ENCODE data around the gene ZBTB6. TPM values are rescaled to one million over a fixed set of nuclear protein-coding genes. Genes with fewer than 3 reads are reported as not detected.

The ZBTB6 gene
- total and polyA plus RNA-seq, 2 of the 13 experiments (the other 11 are each of a cell fraction or from before 2014, with no cell fraction given) = 3.7 to 7.1 TPM

DNA sequence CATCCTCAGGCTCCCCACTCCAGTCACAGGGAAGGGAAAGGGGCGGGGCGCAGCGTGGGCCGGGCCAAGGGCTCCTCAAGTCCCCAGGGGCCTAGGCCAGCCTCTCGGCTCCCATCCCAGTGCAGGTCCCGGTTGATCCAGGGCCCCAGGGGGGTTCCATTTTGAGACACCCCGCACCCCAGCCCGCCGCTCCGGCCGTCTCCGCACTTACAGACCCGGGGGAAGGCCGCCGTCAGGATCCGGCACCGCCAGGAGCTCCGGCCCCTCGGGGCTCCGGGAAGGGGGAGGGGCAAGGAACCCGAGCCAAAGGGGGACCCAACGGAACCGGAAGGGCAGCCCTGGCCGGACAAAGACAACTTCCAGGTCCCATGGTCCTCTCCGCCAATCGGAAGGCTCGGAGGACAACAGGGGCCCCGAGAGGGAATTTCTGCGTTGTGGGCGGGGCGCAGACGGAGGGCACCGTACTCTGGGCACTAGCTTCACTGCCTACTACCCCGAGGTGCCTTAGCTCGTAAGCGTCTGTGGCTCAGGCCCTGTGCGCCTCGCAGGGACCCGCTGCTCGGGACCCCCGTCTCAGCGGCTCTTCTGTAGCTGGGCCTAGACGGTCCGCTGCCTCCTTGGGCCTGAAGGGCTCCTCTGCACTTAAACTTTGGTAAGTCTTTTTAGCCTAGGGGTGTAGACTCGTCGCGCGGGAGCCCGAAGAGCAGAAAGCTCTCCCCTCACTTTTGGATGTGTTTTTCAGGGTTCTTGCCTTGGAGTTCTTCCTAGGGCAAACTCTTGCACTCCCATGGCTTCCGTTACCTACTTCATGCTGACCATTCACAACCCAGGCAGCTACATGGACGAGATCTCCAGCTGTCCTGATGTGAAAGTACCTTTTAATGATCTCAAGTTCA, 18.4 kb upstream of the ZBTB6 start, which contains the start of gene ZBTB26 (continued):
- peak; percentile 85 for TF ChIP-seq ELF1 (CRISPR knock-in tag; IDR thresholded peaks at IDR 0.05)
- TF ChIP-seq MYNN (CRISPR knock-in tag; IDR thresholded peaks at IDR 0.05; ENCODE audit: low read depth) = 0 out of 2 replicates have a peak, but pooled peaks have one; percentile 57
- peak; percentile 21; the same call in 1 of the 2 replicates for TF ChIP-seq HNF4A (CRISPR knock-in tag; IDR thresholded peaks at IDR 0.05)
- TF ChIP-seq ZKSCAN1 (IDR thresholded peaks at IDR 0.05; ENCODE audit: low read length) = no peak
- TF ChIP-seq NFIB (CRISPR knock-in tag; IDR thresholded peaks at IDR 0.05; ENCODE audit: borderline replicate concordance) = no peak
- no peak for TF ChIP-seq ZFYVE20 (CRISPR knock-in tag; IDR thresholded peaks at IDR 0.05; ENCODE audit: borderline replicate concordance, low read depth)
- TF ChIP-seq RBAK (CRISPR knock-in tag; IDR thresholded peaks at IDR 0.05) = peak; percentile 42; the same call in 1 of the 2 replicates
- no peak for TF ChIP-seq ZNF562 (CRISPR knock-in tag; IDR thresholded peaks at IDR 0.05; ENCODE audit: borderline replicate concordance)
- TF ChIP-seq, protein P1, sequence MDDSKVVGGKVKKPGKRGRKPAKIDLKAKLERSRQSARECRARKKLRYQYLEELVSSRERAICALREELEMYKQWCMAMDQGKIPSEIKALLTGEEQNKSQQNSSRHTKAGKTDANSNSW (CRISPR knock-in tag; IDR thresholded peaks at IDR 0.05; ENCODE audit: borderline replicate concordance) = no peak
- 0 out of 2 replicates have a peak, but pooled peaks have one; percentile 26 for TF ChIP-seq ZNF225 (CRISPR knock-in tag; IDR thresholded peaks at IDR 0.05)
- peak; percentile 51; the same call in 1 of the 2 replicates for TF ChIP-seq SNAPC2 (CRISPR knock-in tag; IDR thresholded peaks at IDR 0.05)
- TF ChIP-seq CBX1 (IDR thresholded peaks at IDR 0.05; ENCODE audit: low read depth) = no peak
- TF ChIP-seq, protein P2, sequence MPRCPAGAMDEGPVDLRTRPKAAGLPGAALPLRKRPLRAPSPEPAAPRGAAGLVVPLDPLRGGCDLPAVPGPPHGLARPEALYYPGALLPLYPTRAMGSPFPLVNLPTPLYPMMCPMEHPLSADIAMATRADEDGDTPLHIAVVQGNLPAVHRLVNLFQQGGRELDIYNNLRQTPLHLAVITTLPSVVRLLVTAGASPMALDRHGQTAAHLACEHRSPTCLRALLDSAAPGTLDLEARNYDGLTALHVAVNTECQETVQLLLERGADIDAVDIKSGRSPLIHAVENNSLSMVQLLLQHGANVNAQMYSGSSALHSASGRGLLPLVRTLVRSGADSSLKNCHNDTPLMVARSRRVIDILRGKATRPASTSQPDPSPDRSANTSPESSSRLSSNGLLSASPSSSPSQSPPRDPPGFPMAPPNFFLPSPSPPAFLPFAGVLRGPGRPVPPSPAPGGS (CRISPR knock-in tag; IDR thresholded peaks at IDR 0.05) = 0 out of 2 replicates have a peak, but pooled peaks have one; percentile 22
- TF ChIP-seq HOXA5 (CRISPR knock-in tag; IDR thresholded peaks at IDR 0.05) = 0 out of 2 replicates have a peak, but pooled peaks have one; percentile 38
- TF ChIP-seq ZNF781 (CRISPR knock-in tag; IDR thresholded peaks at IDR 0.05; ENCODE audit: borderline replicate concordance, not compliant biosample characterization) = no peak
- TF ChIP-seq GTF2F1 (IDR thresholded peaks at IDR 0.05; ENCODE audit: low read length) = 0 out of 2 replicates have a peak, but pooled peaks have one; percentile 46
- TF ChIP-seq ZNF510 (CRISPR knock-in tag; IDR thresholded peaks at IDR 0.05; ENCODE audit: low read depth) = 0 out of 2 replicates have a peak, but pooled peaks have one; percentile 29
- TF ChIP-seq, protein P3, sequence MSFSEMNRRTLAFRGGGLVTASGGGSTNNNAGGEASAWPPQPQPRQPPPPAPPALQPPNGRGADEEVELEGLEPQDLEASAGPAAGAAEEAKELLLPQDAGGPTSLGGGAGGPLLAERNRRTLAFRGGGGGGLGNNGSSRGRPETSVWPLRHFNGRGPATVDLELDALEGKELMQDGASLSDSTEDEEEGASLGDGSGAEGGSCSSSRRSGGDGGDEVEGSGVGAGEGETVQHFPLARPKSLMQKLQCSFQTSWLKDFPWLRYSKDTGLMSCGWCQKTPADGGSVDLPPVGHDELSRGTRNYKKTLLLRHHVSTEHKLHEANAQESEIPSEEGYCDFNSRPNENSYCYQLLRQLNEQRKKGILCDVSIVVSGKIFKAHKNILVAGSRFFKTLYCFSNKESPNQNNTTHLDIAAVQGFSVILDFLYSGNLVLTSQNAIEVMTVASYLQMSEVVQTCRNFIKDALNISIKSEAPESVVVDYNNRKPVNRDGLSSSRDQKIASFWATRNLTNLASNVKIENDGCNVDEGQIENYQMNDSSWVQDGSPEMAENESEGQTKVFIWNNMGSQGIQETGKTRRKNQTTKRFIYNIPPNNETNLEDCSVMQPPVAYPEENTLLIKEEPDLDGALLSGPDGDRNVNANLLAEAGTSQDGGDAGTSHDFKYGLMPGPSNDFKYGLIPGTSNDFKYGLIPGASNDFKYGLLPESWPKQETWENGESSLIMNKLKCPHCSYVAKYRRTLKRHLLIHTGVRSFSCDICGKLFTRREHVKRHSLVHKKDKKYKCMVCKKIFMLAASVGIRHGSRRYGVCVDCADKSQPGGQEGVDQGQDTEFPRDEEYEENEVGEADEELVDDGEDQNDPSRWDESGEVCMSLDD (CRISPR knock-in tag; IDR thresholded peaks at IDR 0.05; ENCODE audit: borderline replicate concordance) = peak; percentile 60; the same call in 1 of the 2 replicates
- peak; percentile 72 for TF ChIP-seq TEAD3 (CRISPR knock-in tag; optimal IDR thresholded peaks at IDR 0.05; ENCODE audit: borderline replicate concordance)
- no peak for TF ChIP-seq MTF2 (CRISPR knock-in tag; IDR thresholded peaks at IDR 0.05; ENCODE audit: borderline replicate concordance)
- peak; percentile 99 for TF ChIP-seq PHF8 (CRISPR knock-in tag; IDR thresholded peaks at IDR 0.05)
- TF ChIP-seq ZNF660 (CRISPR knock-in tag; IDR thresholded peaks at IDR 0.05; ENCODE audit: borderline replicate concordance, low read depth) = no peak
- TF ChIP-seq, protein P4, sequence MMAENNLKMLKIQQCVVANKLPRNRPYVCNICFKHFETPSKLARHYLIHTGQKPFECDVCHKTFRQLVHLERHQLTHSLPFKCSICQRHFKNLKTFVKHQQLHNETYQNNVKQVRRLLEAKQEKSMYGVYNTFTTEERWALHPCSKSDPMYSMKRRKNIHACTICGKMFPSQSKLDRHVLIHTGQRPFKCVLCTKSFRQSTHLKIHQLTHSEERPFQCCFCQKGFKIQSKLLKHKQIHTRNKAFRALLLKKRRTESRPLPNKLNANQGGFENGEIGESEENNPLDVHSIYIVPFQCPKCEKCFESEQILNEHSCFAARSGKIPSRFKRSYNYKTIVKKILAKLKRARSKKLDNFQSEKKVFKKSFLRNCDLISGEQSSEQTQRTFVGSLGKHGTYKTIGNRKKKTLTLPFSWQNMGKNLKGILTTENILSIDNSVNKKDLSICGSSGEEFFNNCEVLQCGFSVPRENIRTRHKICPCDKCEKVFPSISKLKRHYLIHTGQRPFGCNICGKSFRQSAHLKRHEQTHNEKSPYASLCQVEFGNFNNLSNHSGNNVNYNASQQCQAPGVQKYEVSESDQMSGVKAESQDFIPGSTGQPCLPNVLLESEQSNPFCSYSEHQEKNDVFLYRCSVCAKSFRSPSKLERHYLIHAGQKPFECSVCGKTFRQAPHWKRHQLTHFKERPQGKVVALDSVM (CRISPR knock-in tag; IDR thresholded peaks at IDR 0.05) = no peak

All from HepG2 (cell line).